ENCODE data around the gene FBXO48.
"Not testable (repeated sequence)": the region's sequence is repeated elsewhere in the genome, so short reads cannot be mapped to it uniquely, and the experiment has no call there.

The FBXO48 gene, protein sequence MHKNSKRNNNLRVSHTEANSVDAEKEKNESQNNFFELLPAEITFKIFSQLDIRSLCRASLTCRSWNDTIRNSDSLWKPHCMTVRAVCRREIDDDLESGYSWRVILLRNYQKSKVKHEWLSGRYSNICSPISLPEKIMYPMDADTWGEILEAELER

DNA sequence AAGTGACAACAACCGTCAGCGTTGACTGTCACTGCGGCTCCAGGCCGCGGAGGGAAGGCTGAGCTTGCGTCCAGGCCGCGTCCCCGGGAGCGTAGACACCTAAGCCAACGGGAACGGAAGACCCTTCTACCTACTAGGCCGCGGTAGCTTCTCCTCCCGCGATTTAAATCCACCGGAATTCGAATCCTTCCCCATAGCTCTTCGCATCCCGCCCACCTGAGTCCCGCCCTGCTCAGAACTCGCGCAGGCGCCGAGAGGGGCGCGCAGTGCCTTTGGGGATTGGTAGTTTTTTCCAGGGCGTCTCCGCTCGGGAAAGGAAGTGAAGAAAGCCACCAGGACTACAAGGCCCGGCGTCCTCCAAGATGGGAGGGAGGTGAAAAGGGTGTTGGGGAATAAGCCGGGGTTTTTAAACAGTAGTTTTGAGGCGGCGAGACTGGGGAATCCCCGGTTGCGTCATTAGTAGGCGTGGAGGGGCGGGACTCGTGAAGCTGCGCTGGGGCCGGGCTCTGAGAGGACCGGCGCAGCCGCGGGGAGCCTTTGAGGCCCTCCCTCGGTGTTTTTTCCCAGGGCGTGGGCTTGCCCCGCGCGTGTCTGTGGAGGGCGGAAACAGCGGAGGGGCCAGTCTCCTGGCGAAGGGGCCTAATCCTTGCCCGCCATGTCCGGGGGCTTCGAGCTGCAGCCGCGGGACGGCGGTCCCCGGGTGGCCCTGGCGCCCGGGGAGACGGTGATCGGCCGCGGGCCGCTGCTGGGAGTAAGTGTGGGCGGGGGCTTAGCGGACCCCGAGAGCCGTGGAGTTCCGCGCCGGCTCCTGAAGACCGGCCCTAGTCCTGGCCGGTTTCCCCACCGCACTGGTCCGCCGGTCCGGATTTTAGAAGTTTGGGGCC is at the start of gene FBXO48, which contains the start of gene APLF:
FBXO48 (minus strand) TSS at position 218 of the 884 bp plus-strand sequence. CDS start 2,149 bp downstream, outside the sequence.
APLF (plus strand) TSS at position 509 of the 884 bp plus-strand sequence; CDS start at position 656, 147 bp downstream.
- DNase-seq (ENCODE audit: low read depth): peak; percentile 95

DNA sequence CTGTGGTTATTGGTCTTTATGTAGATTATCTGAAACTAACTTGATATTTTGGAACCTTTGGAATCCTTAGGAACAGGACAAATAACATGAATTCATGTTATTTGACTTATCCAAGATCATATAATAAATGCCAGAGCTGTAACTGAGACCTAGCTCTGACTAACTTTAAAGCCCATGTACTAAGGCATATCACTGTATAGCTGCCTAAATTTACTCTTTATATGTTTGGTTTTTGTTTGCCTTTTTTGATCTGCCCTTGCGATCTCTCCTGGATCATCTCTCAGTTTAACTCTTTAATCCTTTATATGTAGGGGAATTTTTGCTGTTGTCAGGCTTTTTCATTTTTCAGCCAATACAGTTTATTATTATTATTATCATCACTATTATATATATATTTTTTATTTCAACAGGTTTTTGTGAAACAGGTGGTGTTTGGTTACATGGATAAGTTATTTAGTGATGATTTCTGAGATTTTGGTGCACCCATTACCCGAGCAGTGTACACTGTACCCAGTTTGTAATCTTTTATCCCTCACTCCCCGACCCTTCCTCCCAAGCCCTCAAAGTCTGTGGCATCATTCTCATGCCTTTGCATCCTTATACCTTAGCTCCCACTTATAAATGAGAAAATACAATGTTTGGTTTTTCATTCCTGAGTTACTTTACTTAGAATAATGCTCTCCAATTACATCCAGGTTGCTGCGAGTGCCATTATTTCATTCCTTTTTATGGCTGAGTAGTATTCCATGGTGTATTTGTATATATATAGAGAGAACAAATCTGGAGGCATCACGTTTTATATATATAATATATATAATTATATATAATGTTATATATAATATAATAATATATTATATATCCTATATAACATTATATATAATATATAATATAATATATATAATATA is 49.2 kb upstream of the FBXO48 start:
- DNase-seq (ENCODE audit: low read depth): no peak

DNA sequence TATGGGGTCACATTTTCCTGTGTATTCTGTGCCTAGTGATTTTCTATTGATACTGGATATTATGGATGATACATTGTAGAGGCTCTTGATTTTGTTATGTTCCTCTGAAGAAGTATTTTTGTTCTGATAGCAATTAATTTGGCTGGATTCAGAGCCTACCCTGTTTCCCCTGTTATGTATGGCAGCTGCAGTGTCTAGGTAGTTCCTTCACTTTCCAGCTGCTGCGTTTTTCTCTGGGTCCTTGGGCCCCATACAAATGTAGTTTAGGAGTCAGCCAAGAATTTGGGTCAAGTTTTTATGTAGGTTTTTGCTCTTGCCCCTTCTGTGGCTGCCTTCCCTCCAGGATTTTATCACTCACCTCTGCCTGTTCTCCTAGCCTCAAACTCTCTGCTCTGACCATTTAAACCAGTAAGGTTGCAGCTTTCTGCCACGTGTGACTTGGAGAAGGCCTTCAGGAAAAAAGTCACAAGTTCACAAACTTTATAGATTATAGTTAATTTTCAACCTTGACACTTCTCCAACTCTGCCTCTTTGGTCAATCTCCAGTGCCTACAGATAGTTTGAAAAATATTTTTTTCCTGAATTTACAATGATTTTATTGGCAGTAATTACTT is 47.3 kb upstream of the FBXO48 start:
- DNase-seq (ENCODE audit: low read depth): no peak

DNA sequence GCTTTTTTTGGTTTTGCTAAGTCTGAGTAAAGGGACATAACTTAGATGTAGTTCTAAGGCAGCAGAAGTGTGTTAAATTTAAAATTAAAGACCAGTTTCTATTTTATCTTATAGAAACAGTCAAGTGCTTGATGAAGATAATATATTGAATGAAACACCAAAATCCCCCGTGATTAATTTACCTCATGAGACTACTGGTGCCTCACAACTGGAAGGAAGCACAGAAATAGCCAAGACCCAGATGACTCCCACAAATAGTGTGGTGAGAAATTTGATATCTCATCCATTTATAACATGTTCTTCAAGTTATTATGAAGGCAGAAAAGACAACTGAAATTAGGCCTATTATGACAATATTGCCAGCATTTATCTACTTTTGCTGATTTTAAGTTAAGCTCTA is 45.9 kb upstream of the FBXO48 start:
- no peak for DNase-seq (ENCODE audit: low read depth)

DNA sequence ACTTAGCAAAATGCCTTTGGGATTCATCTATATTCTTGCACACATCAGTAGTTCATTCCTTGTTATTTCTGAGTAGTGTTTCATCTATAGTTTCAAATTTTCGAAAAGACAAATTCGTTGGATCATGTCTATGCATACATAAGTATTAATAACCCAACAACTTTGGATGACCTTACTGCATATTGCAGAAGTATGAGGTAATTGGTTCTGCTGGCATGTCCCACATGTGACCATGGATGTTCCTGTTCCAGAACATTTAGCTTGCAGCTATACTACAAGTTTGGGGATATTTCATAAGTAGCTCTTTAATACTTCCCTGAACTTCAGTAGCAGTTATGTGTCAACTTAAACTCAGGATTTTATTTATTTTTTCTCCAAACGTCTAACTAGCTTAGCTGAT is 45.2 kb upstream of the FBXO48 start:
- no peak for DNase-seq (ENCODE audit: low read depth)

DNA sequence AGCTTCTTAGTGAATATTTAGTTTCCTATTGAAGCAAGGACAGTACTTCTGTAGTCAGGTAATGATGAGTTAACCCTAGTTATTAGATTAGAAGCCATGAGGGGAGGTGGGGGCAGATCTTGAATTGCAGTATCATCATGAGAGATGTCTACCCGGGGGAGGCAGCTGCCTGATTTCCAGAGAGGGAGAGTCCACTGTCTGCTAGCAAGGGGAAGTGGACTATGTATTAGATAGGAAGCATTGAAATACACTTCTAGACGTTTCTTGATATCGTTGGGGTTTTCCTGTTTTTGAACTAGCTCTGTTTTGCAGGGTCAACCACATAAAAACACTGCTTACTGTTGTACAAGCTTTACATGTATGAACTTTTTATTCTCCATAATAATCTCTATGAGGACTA is 39.1 kb upstream of the FBXO48 start:
- no peak for DNase-seq (ENCODE audit: low read depth)

DNA sequence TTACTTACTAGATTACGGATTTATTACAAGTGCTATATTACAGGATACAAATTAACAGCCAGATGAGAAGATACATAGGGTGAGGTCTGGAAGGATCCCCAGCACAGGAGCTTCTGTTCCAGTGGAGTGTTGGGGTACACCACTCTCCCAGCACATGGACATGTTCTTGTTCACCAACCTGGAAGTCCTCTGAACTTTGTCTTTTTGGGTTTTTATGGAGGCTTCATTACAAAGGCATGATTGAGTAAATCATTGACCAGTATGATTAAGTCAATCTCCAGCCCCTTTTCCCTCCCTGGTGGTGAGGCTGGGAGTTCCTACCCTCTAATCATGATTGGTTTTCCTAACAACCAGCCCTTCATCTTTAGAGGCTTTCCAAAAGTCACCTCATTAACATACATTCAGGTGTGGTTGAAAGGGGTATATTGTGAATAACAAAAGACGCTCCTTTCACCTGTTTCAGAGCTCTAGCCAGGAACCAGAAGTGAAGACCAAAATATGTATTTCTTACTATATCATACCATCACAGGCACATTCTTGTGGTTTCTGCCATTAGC is 38.6 kb upstream of the FBXO48 start:
- DNase-seq (ENCODE audit: low read depth): no peak

DNA sequence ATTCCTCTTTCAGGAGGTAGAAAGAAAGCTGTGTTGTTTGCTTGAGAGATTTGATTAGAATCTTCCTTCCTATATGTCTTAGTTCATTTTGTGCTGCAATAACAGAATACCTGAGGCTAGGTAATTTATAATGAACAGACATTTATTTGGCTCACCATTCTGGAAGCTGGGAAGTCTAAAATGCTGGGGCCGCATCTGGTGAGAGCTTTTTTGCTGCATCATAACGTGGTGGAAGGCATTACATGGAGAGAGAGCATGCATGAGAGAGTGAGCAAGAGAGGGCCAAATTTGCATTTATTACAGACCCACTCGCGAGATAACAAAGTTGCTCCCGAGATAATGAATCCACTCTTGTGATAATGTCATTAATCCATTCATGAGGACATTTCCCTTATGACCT is 34.7 kb upstream of the FBXO48 start:
- no peak for DNase-seq (ENCODE audit: low read depth)

DNA sequence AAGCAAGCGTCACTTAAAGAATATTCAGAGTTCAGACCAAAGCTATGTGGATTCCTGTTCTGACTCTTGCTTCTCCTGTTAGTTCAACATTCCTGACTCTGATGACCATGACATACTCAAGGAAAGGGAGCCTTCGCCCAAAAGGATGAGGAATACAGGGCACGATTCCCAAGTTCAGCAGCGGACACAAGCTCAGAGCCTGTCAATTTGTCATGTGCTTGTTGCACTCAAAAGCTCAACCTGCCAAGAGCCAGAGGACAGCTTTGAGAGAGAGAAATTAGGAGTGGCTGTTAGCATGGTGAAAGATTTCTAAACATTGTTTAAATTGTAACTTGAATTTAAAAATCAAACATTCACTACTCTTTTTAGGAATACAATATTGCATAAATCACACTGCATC is 33.6 kb upstream of the FBXO48 start:
- DNase-seq (ENCODE audit: low read depth): no peak

DNA sequence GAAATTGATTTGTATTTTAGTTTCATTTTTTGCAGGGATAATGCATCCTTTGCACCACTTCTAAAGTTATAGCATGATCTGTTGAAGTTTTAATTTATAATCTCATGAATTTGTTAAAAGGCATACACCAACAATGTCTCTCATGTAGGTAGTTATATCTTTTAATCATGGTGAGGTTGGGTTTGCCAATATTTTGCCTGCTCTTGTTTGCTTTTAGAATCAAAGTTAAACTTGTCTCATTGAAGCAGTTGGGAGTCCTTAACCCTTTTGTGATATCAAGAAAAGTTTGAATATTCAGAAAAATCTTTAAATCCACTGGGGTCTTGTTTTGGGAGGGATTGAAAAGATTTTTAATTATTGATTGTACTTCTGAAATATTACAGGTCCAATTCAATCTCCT is 32.0 kb upstream of the FBXO48 start:
- DNase-seq (ENCODE audit: low read depth): no peak

DNA sequence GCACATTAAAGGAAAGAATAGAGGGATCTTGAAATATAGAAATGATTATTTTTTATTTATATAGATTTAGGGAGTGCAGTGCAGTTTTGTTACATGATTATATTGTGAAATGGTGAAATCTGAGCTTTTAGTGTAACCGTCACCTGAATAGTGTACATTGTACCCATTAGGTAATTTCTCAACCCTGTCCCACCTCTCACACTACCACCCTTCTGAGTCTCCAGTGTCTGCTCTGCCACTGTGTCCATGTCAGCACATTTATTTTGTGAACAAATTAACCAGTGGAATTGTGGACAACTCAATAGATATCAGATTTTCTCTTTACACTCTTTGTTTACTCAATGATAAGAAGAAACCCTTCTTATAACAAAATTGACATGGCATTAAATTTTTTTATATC is 24.5 kb upstream of the FBXO48 start:
- no peak for DNase-seq (ENCODE audit: low read depth)

DNA sequence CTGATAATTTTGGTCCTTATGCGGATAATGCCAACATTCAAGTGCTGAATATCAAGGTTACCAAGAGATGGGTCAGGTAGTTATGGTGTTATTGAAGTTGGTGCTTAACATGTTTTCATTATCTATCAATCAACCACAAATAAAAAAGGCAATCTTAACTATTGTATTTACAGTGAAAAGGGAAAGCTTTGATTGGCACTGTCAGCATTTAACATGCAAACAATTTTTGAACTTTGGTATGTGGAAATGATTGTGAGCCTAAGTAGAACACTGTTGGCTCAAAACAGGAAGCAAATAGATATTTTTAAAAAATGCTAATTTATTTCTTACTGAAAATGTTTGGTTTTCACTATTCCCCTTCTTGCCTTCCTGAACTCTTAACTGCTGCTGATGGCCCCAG is 22.2 kb upstream of the FBXO48 start:
- no peak for DNase-seq (ENCODE audit: low read depth)

DNA sequence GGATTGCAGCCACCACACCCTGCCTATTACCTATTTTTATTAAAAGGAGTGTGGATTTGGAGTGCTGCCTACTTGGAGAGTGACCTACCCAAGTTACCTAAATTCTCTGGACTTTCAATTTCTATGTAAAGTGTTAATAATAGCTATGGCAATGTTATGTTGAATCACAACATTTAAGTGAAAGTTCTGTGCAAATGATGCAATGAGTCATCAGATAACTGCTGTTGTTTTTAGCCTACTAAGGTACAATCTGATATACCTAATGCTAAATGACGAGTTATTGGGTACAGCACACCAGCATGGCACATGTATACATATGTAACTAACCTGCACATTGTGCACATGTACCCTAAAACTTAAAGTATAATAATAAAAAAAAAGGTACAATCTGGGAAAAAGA is 21.5 kb upstream of the FBXO48 start:
- not testable (repeated sequence) for DNase-seq (ENCODE audit: low read depth)

DNA sequence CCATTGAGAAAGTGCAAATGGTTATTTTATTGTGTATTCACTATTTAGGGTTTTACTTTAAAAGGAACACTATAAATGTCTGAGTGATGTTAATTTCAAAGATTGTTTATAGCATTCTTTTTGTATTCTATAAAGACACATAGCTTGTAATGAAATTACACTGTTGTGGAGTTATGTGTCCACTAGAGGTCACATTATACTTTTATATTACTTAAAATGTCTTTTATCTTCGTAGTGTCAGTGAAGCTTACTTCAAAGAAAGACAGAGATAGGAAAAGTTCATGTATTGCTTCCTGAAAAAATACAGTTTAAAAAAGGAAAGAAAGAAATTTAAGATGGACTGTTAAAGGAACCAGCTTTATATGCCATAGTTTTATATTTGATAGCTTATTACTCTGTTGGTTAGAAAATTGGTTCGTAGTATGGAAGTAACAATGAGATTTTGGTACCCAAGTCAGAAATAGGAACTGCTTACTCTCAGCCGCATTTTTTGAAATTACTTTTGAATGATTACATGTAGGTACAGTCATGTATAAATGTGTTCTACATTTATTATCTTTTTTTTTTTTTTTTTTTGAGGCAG is 20.8 kb upstream of the FBXO48 start:
- DNase-seq (ENCODE audit: low read depth): no peak

DNA sequence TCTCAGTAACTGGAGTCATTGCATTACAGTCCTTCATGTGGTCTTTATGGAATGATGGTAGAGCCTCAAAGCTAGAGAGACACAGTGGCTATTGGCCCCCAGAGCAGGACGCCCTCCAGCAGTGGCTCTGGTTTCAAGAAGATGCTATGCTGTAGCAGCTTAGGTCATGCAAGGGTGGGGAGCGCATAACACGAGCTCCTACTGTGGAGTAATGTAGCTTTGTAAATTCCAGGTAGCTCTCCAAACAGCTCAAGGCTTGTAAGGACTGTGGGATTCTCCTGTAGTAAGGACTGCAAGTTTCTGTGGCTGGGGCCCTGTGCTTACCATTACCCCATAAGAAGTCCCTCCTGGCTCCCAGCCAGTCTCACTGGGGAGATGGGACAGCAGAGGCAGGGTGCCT is 15.9 kb upstream of the FBXO48 start:
- DNase-seq (ENCODE audit: low read depth): no peak

DNA sequence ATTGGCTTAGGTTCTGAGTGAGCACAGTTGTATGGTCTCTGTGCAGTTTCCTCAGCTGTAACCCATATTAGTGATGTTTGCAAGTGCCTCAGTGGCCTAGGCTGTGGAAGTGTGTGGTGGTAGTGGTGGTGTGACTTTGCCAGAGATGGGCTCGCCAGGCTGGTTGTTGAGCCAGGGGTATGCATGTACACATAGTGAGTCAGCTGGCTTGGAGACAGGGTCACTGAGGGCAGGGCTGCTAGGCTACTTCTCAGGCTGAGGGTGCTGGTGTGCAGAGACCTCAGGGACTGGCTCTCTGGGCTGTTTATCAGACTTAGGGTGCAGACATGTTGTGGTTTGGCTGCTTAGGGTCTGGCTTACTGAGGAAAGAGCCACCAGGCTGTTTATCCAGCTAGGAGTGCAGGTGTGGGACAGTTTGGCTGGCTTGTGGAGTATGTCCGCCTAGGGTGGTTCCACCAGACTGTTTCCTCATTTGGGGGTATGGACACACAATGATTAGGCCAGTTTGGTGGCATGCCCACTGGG is 15.3 kb upstream of the FBXO48 start:
- no peak for DNase-seq (ENCODE audit: low read depth)

DNA sequence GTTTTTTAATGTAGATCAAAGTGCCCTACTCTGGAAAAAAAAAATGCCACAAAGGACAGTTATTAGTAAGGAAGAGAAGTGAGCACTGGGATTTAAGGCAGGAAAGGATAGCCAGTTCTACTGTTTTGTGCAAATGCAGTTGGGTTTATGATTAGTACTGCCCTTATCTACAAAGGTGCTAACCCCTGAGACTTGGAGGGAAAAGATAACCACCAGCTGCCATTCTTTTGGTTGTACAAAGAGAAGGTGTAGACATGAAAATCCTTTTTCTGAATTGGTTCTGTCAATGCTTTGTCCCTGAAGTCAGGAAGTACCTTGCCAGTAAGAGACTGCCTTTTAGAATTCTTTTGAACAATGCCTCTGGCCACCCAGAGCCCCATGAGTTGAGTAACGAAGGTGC is 11.6 kb upstream of the FBXO48 start:
- DNase-seq (ENCODE audit: low read depth): no peak

DNA sequence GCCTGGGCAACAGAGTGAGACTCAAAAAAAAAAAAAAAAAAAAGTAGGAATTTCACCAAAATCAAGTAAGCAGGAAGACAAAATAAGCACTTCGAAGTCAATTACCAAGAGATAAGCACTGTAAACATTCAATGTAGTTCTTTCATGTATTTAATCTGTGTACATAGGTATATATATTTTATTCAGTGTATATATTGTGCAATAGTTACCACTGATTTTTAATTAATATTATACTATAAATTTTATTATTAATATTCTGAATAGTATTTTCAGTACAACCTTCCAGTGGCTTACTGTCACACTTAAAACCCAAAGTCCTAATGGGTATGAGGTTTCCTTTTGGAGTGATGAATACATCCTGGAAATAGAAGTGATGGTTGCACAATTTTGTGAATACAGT is 9.4 kb upstream of the FBXO48 start:
- DNase-seq (ENCODE audit: low read depth): no peak

DNA sequence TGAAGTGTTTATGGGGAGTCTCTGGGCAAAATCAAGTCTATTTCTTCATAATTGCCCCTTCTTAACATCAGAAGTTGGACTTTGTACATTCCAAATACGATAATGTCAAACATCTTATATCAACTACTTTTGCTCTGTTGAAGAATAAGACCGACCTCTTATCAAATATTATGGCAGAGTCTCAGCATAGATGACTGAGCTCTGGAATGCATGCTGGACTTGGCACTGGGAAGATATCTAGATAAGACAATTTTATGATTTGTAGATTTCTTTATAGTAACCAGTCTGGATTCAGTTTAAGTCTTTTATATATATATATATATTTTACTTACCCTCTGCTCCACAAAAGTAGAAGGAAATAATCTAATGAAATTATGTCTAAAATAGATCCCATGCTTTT is 8.5 kb upstream of the FBXO48 start:
- no peak for DNase-seq (ENCODE audit: low read depth)

DNA sequence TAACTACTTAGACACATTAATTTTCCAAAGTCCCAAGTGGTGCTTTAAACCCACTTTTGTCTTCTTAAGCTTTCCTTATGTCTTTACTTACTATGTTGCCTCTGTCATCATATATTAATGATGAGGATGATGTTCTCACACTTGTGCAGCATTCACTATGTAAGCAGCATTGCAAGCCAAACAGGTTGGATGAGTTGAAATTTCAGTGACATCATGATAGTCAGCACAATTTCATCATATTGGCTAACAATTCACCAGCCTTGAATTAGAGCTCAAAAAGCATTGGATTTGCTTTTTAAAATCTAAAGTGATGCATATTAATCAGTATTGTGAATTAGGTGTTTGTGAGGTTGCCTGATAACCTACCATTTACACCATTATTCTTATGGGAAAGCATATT is 8.0 kb upstream of the FBXO48 start:
- DNase-seq (ENCODE audit: low read depth): no peak

DNA sequence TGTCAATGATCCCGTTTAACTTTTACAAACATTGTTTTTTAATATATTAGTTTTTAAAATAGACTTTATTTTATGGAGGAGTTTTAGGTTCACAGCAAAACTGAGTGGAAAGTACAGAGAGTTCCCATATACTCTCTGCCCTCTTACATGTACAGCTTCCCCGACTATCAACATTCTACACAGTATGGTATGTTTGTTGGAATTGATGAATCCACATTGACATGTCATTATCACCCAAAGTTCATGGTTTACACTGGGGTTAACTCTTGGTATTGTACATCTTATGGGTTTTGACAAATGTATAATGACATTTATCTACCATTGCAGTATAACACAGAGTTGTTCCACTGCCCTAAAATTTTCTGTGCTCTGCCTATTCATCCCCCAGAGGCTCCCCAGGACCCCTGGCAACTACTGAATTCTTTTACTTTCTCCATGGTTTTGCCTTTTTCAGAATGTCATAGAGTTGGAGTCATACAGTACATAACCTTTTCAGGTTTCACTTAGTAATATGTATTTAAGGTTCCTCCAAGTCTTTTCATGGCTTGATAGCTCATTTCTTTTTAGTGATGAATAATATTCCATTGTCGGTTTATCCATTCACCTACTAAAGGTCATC is 5.8 kb upstream of the FBXO48 start:
- DNase-seq (ENCODE audit: low read depth): no peak

All from activated T-cell treated with anti-CD3 and anti-CD28 coated beads for 1 hour (primary cell).